ENCODE measurements around the gene MMP24.

MMP24 gene

DNA sequence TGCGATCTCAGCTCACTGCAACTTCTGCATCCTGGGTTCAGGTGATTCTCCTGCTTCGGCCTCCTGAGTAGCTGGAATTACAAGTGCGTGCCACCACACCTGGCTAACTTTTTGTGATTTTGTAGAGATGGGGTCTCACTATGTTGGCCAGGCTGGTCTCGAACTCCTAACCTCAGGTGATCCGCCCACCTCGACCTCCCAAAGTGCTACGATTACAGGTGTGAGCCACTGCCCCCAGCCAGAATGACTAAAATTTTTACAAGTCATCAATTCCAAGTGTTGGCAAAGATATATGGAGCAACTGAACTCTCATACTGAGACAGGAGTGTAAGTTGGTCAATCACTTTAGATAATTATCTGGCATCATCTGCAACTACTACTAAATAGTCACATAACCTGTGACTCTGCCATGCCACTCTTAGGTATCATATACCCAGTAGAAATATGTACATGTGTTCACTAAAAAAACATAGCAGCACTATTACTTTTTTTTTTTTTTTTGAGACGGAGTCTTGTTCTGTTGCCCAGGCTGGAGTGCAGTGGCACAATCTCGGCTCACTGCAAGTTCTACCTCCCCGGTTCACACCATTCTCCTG is 55.1 kb downstream of the MMP24 start:
- Histone ChIP-seq H3K27ac (no peak overlapping the region), H3K4me3 (no peak overlapping the region)
- TF ChIP-seq, protein P1, sequence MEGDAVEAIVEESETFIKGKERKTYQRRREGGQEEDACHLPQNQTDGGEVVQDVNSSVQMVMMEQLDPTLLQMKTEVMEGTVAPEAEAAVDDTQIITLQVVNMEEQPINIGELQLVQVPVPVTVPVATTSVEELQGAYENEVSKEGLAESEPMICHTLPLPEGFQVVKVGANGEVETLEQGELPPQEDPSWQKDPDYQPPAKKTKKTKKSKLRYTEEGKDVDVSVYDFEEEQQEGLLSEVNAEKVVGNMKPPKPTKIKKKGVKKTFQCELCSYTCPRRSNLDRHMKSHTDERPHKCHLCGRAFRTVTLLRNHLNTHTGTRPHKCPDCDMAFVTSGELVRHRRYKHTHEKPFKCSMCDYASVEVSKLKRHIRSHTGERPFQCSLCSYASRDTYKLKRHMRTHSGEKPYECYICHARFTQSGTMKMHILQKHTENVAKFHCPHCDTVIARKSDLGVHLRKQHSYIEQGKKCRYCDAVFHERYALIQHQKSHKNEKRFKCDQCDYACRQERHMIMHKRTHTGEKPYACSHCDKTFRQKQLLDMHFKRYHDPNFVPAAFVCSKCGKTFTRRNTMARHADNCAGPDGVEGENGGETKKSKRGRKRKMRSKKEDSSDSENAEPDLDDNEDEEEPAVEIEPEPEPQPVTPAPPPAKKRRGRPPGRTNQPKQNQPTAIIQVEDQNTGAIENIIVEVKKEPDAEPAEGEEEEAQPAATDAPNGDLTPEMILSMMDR (IDR thresholded peaks at IDR 0.05), result no peak
- DNase-seq (ENCODE audit: low spot score), result no peak

DNA sequence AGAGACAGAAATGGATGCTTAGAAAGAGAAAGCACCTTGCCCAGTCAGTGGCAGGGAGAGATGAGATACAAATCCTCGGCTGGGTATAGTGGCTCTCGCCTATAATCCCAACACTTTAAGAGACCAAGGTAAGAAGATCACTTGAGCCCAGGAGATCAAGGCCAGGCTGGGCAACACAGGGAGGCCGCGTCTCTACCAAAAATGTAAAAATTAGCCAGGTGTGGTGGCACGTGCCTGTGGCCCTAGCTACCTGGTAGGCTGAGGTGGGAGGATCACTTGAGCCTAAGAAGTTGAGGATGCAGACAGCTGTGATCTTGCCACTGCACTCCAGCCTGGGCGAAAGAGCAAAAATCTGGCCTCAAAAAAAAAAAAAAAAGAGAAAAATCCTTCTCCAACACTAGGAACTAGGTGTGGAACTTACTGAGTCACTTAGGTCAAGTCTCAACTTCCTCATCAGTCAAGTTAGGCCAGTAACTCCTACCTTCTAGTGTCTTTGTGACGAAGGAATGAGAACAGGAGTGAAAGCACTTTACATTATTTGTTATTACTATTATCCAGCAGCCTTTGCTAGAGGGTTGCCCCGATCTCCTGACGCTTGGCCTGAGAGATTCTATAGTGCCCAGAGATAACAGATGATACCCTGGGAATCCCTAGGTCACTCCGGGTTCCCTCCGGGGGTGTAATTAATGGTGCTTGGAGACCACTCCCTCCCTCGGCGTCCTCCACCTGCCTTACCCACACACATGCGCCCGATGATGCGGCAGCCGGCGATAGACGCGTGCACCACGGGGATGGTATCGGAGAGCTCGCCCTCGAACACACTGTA is 57.2 kb downstream of the MMP24 start:
- Histone ChIP-seq H3K27ac (peak overlapping the region; percentile 57 to 87), H3K4me3 (peak overlapping the region; percentile 95)
- TF ChIP-seq, protein P1 (IDR thresholded peaks at IDR 0.05), result no peak
- DNase-seq (ENCODE audit: low spot score), result no peak

DNA sequence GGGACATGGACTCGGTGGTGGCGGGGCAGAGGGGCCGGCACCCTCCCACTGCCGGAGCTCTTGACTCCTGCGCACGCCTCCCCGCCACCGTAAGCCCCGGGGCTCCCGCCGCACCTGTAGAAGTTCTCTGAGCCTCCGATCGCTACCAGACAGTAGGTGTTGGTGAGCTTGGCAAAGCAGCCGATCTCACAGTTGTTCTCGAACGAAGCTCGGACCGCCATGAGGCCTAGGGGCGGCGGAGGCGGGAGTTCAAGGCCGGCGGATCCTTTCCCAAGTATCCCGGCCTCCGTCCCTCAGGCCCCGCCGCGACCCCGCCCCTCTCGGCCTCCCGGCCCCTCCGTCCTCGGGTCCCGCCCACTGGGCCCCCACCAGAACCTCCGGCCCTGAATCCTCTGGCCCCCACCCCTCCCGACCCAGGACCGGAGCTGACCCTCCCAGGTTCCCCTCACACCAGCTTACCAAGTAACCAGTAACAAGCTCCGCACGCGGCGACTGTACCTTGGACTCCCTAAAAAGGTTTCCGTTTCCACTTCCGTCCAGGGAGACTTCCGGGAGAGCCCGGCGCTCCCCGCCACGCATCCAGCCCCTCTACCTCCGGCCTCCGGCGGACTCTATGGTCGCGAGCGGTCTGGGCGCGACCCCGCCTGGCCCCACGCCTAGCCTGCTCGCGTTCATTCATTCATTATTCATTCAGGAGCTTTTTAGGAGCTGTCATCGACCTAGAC is 57.9 kb downstream of the MMP24 start, which contains the start of gene EIF6:
Gene EIF6, minus strand, starts transcription at position 506 of the 725 bp plus-strand sequence. Its CDS starts 285 bp downstream, at position 221.
- Histone ChIP-seq H3K4me3 (peak within 1 kb of the TSS; percentile 95), H3K27ac (peak within 1 kb of the TSS; percentile 57 to 87)
- DNase-seq (ENCODE audit: low spot score), result peak; percentile 89
- TF ChIP-seq, protein P1 (IDR thresholded peaks at IDR 0.05), result no peak

DNA sequence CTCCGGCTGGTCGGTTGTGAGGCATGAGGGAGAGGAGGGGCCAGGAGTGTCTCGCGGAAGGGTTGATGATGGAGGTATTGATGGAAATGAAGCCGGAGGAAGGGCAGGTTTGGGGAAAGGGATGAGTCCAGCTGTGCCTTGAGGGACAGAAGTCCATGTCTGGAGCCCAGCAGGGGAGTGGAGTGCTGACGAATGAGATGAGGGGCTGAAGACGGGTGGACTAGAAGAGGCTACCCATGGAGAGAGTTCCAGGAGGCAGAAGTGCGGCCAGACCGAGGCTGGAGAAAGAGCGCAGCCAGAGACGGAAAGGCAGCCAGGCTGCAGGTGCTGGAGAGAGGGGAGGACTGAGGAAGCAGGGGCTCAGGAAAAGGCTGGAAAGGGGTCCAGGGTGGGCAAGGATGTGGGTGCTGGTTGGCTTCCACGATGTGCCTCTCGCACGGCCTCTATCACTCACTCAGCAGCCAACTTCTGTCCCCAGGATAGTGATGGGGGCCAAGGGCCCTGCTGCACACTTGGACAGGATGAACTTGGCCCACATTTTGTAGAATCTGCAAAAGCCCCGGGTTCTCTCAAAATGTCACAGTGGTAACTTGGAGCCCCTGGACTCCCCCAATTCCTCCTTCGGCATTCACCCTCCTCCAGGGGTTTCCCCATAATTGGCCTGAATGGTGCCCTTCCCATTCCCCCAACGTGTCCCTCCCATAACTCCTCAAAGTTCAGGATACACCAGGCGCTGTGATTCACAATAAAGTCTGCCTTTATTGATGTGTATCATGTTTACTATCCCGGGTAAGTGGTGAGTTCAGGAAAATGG is 58.7 kb downstream of the MMP24 start:
- TF ChIP-seq, protein P1 (IDR thresholded peaks at IDR 0.05), result no peak
- Histone ChIP-seq H3K27ac (peak overlapping the region; percentile 57 to 87), H3K4me3 (peak overlapping the region; percentile 95)
- no peak for DNase-seq (ENCODE audit: low spot score)

DNA sequence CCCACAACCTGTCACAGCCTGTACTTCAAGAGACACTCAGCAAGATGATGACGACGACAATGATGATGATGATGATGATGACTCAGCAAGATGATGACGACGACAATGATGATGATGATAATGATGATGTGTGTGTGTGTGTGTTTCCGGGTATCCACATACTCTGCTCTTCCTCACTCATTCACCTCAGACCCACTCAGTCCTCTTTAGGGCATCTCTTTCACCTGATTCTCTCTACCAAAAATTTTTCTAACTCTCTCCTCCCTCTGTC is 59.3 kb downstream of the MMP24 start:
- TF ChIP-seq, protein P1 (IDR thresholded peaks at IDR 0.05), result no peak
- no peak overlapping the region for H3K4me3 ChIP-seq
- DNase-seq (ENCODE audit: low spot score), result no peak
- H3K27ac ChIP-seq, result no peak overlapping the region

DNA sequence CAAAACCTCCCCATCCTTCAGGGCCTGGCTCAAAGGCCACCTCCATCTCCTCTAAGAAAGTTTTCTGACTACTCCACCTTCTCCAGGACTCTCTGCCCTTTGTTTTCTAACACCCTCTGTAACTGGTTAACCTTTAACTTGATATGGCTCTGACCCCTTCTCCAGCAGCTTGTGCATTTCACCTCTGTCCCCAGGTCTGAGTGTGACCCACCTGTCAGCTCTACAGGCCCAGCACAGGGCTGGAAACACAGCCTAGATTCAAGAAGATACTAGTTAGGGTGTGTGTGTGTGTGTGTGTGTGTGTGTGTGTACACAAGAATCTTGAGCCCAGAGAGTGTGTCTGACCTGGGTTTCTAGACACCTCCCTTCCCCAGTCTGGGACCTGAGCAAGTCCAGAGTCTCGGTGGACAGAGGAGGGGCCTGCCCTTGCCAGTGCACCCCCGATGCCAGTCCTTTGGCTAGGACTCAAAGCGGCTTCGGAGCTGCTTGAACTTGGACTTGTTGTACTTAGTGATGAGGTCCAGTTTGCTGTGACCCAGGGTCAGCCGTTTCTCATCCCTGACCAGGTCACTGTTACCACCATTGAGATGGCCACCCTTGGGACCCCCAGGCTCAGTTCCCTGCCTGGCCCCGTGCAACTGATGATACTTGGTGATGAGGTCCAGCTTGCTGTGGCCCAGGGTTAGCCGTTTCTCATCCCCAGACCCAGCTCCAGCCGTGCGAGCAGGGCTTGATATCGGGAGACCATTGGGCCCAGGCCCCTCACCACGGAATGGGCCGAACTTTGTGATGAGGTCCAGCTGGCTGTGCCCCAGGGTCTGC is 59.8 kb downstream of the MMP24 start:
- Histone ChIP-seq H3K4me3 (no peak overlapping the region), H3K27ac (no peak overlapping the region)
- TF ChIP-seq, protein P1 (IDR thresholded peaks at IDR 0.05), result no peak
- DNase-seq (ENCODE audit: low spot score), result no peak
